ENCODE results near the gene CUX1.

Gene CUX1

DNA sequence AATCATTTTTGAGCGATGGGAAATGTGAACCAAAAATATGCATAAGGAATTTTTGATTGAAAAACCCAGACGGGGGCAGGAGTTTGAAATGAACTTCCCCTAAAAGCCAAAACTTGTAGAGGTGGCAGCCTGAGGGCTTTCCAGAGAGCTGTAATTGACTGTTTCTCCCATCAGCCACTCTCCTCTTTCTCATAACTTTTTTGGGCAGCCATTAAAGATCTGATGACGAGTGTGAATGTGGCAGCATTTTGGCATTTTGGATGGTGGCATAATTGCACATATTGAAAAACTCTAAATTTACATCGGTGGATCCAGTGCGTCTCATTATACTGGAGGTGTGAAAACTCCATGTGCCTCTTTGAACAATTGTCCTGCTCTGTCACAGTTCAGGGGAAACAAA is 159.0 kb downstream of the CUX1 start:
- Histone ChIP-seq H3K27me3 (ENCODE audit: insufficient read depth, poor library complexity, severe bottlenecking) (no peaks in the 10 kb centered on the region), H3K4me3 (replicated peaks; ENCODE audit: insufficient read depth, low read length) (no peak overlapping the region), H3K27ac (replicated peaks) (no peak overlapping the region)
- no peak for DNase-seq (ENCODE audit: low read depth in 1 of 2, low spot score in 1 of 2)
- TF ChIP-seq, protein P1, sequence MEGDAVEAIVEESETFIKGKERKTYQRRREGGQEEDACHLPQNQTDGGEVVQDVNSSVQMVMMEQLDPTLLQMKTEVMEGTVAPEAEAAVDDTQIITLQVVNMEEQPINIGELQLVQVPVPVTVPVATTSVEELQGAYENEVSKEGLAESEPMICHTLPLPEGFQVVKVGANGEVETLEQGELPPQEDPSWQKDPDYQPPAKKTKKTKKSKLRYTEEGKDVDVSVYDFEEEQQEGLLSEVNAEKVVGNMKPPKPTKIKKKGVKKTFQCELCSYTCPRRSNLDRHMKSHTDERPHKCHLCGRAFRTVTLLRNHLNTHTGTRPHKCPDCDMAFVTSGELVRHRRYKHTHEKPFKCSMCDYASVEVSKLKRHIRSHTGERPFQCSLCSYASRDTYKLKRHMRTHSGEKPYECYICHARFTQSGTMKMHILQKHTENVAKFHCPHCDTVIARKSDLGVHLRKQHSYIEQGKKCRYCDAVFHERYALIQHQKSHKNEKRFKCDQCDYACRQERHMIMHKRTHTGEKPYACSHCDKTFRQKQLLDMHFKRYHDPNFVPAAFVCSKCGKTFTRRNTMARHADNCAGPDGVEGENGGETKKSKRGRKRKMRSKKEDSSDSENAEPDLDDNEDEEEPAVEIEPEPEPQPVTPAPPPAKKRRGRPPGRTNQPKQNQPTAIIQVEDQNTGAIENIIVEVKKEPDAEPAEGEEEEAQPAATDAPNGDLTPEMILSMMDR (IDR thresholded peaks at IDR 0.05; ENCODE audit: insufficient read depth, low read length), result no peak
- TF ChIP-seq, protein P2, sequence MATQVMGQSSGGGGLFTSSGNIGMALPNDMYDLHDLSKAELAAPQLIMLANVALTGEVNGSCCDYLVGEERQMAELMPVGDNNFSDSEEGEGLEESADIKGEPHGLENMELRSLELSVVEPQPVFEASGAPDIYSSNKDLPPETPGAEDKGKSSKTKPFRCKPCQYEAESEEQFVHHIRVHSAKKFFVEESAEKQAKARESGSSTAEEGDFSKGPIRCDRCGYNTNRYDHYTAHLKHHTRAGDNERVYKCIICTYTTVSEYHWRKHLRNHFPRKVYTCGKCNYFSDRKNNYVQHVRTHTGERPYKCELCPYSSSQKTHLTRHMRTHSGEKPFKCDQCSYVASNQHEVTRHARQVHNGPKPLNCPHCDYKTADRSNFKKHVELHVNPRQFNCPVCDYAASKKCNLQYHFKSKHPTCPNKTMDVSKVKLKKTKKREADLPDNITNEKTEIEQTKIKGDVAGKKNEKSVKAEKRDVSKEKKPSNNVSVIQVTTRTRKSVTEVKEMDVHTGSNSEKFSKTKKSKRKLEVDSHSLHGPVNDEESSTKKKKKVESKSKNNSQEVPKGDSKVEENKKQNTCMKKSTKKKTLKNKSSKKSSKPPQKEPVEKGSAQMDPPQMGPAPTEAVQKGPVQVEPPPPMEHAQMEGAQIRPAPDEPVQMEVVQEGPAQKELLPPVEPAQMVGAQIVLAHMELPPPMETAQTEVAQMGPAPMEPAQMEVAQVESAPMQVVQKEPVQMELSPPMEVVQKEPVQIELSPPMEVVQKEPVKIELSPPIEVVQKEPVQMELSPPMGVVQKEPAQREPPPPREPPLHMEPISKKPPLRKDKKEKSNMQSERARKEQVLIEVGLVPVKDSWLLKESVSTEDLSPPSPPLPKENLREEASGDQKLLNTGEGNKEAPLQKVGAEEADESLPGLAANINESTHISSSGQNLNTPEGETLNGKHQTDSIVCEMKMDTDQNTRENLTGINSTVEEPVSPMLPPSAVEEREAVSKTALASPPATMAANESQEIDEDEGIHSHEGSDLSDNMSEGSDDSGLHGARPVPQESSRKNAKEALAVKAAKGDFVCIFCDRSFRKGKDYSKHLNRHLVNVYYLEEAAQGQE (IDR thresholded peaks at IDR 0.05; ENCODE audit: insufficient replicate concordance, low read depth), result no peak
- TF ChIP-seq POLR2AphosphoS5 (IDR thresholded peaks at IDR 0.05; ENCODE audit: low read depth) (no peak), SPI1 (IDR thresholded peaks at IDR 0.05; ENCODE audit: borderline replicate concordance, low read depth) (no peak), GABPA (IDR thresholded peaks at IDR 0.05; ENCODE audit: low read depth) (no peak)

DNA sequence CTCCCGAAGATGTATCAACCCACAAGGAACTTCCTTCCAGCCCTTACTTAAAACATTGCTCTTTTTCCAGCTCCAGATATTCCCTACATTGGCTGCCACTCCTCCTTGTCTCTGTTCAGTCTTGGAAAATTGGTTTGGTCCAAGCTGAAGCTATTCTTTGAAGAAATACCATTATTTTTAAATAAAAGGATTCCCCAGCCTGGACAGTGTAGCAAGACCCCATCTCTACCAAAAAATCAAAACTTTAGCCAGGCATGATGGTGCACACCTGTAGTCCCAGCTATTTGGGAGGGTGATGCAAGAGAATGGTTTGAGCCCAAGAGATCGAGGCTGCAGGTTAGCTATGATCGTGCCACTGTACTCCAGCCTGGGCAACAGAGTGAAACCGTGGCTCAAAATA is 159.8 kb downstream of the CUX1 start:
- no peak overlapping the region for H3K27ac ChIP-seq (replicated peaks)
- H3K27me3 ChIP-seq (ENCODE audit: insufficient read depth, poor library complexity, severe bottlenecking), result no peaks in the 10 kb centered on the region
- TF ChIP-seq SPI1 (IDR thresholded peaks at IDR 0.05; ENCODE audit: borderline replicate concordance, low read depth), result no peak
- no peak for TF ChIP-seq GABPA (IDR thresholded peaks at IDR 0.05; ENCODE audit: low read depth)
- no peak for TF ChIP-seq POLR2AphosphoS5 (IDR thresholded peaks at IDR 0.05; ENCODE audit: low read depth)
- TF ChIP-seq, protein P1 (IDR thresholded peaks at IDR 0.05; ENCODE audit: insufficient read depth, low read length), result no peak
- TF ChIP-seq, protein P2 (IDR thresholded peaks at IDR 0.05; ENCODE audit: insufficient replicate concordance, low read depth), result no peak
- H3K4me3 ChIP-seq (replicated peaks; ENCODE audit: insufficient read depth, low read length), result no peak overlapping the region
- DNase-seq (ENCODE audit: low read depth in 1 of 2, low spot score in 1 of 2), result no peak

DNA sequence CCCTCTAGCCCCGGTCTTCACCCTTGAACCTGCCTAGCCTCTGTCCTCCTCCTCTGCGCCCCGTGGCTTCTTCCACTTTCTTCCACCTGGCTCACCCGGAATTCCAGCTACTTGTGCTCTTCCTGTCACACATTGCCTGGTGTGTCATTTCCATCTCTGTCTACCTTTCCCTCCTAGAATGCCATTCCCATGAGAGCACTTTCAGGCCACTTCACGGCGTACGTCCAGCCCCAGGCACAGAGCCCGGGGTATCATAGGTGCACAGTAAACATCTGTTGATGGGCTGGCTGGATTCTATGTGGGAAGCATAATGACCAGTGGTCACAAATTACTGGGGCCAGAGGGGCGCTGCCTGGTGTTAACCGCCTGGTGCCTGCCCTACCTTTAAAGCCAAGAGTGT is 161.3 kb downstream of the CUX1 start:
- TF ChIP-seq, protein P2 (IDR thresholded peaks at IDR 0.05; ENCODE audit: insufficient replicate concordance, low read depth), result no peak
- no peak for TF ChIP-seq SPI1 (IDR thresholded peaks at IDR 0.05; ENCODE audit: borderline replicate concordance, low read depth)
- TF ChIP-seq, protein P1 (IDR thresholded peaks at IDR 0.05; ENCODE audit: insufficient read depth, low read length), result no peak
- no peak for TF ChIP-seq GABPA (IDR thresholded peaks at IDR 0.05; ENCODE audit: low read depth)
- TF ChIP-seq POLR2AphosphoS5 (IDR thresholded peaks at IDR 0.05; ENCODE audit: low read depth), result no peak
- Histone ChIP-seq H3K4me3 (replicated peaks; ENCODE audit: insufficient read depth, low read length) (no peak overlapping the region), H3K27ac (replicated peaks) (no peak overlapping the region), H3K27me3 (ENCODE audit: insufficient read depth, poor library complexity, severe bottlenecking) (no peaks in the 10 kb centered on the region)
- DNase-seq (ENCODE audit: low read depth in 1 of 2, low spot score in 1 of 2), result no peak

All from HL-60 (cell line).